GM21825 (cell line): ENCODE measurements around the gene CD302.
"Not testable (repeated sequence)": the region's sequence is repeated elsewhere in the genome, so short reads cannot be mapped to it uniquely, and the experiment has no call there.

Source experiments
- ATAC-seq: cut with Tn5 transposase; IDR thresholded peaks from one replicate; pipeline ENCODE4 v1.9.1; 2021; ENCODE audit warnings: mild to moderate bottlenecking, moderate library complexity; ENCODE audit not compliant: unreplicated experiment

Gene CD302

DNA sequence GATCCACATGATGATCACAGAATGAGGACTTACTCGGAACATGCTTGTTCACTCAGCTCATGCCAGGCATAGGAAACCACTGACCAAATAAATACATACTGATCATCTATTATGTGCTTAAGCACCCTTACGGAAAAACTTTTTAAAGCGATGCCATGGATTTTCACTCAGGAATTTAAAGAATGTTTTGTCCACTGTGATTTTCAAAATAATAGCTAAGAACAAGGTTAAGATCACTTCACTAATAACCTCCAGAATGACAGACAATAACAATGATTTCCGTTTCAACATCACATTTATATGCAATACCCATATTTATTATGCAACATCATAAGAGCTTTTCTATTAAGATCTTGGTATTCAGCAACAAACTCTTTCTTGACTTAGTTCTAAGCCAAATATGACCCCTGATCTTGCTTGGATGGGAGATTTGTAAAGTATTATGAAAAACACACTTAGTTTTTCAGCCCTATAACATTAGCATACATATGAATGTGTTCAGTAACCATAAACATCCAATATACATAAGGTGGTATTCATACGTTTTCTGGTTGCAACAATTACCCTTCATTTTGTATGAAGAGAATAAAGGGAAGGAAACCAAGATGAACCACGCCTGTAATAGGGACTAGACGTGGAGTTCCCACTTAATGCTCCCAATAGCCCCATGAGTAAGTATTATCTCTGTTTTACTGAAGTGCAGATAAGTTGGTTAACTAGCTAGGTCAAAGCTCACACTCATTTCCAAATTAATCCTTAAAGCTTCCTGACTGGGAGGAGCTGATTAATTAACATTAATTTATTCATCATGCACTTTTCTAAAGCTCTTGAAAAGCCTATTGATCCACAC is 1.9 kb downstream of the CD302 start:
- ATAC-seq, result no peak

- no peak for ATAC-seq
Measured at GRCh38 chr2:159793326-159793725, 4.7 kb downstream of the CD302 start.

DNA sequence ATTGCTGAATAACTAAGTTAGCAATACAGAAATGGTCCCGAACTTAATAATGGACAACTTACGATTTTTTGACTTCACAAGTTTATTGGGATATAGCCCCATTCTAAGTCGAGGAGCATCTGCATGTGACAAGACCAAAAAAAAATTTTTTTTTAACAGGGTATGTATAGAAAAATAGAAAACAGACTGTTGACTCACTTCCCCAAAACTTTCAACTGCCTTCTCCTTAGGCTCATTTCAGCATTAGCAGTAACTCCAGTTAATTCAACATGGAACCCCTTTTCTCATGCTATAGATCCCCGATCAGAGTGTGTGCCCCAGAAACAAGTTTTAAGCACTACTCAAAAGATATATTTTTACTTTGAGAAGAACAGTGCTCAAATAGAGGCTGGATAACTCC is 5.4 kb downstream of the CD302 start:
- ATAC-seq, result no peak

- ATAC-seq, result no peak
Measured at GRCh38 chr2:159792036-159792435, 6.0 kb downstream of the CD302 start.

DNA sequence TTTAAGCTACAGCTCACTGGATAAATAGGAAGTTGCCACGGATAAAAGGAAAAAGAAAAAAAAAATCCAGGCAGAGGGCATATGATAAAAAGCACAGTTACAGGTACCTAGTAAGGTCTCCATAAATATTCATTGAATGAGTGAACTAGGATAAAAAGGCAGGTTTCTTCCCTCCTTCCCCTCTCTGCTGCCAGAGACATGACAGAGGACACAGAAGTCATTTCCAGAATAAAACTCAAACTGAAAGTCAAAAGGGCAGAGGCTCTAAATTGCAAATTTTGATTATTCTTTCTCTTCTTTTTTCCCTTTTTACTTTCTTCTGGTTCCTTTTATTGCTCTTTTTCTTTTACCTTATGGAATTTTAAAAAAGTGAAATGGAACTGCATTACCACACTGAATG is 7.7 kb downstream of the CD302 start:
- no peak for ATAC-seq

DNA sequence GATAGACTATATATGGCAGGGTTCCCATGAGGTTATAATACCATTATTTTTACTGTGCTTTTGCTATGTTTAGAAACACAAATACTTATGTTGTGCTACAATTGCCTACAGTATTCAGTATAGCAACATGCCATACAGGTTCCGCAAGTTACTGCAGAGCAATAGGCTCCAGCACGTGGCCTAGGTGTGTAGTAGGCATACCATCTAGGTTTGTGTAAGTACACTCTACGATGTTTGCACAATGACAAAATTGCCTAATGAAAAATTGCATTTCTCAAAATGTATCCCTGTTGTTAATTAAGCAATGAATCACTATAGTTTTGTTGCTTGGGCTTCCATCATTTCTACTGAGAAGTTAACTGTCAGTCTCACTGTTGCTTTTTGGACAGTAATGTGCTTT is 9.8 kb downstream of the CD302 start:
- no peak for ATAC-seq

DNA sequence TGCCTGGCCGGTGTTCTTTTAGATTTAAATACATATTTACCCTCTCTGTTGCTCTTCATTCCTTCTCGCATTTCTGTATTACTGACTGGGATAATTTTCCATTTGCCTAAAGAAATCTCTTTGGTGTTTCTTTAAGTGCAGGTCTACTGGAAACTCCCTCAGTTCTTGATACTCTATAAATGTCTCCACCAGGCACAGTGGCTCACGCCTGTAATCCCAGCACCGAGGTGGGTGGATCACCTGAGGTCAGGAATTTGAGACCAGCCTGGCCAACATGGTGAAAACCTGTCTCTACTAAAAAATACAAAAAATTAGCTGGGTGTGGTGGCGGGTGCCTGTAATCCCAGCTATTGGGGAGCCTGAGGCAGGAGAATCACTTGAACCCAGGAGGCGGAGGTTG is 10.4 kb downstream of the CD302 start:
- ATAC-seq, result not testable (repeated sequence)

DNA sequence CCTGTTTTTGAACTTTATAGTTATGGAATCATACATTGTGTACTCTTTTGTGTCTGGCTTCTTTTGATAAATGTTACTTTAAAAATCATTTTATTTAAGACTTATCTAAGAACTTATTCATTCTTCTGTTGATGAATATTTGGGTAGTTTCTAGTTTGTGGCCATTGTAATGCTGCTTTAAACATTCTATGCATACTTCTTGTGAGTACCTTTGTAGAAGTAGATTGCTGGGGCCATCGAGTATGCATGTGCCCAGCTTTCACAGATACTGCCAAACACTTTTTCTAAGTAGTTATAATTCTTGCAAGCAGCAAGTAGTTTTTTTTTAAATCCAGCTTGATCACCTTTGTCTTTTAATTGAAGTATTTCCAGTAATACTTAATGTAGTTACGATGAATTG is 11.1 kb downstream of the CD302 start:
- ATAC-seq, result no peak

GRCh38 chr2:159785195-159785594 is 12.8 kb downstream of the CD302 start:
- ATAC-seq, result no peak

- not testable (repeated sequence) for ATAC-seq
Measured at GRCh38 chr2:159784744-159785143, 13.3 kb downstream of the CD302 start.

DNA sequence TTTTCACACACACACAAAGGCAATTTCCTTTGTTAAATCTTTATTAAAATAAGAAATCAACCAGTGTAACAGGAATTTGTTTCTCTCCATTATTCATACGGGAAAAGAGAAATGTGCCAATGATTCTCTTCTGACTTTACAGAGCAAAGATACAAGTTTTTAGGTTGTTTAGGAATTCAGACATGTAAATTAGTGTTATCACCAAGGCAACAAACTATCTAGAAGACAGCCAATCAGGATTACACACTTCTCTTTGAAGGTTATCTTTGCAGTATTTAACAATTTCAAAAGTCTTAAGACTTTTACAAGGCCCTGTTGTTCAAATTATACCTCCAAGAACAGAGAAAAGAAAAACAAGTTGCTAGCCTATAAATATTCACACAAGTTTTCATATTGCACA is 14.5 kb downstream of the CD302 start:
- no peak for ATAC-seq

- ATAC-seq, result no peak
Measured at GRCh38 chr2:159776321-159776720, 21.7 kb downstream of the CD302 start.

- ATAC-seq, result no peak
Measured at GRCh38 chr2:159775021-159775420, 23.0 kb downstream of the CD302 start.

DNA sequence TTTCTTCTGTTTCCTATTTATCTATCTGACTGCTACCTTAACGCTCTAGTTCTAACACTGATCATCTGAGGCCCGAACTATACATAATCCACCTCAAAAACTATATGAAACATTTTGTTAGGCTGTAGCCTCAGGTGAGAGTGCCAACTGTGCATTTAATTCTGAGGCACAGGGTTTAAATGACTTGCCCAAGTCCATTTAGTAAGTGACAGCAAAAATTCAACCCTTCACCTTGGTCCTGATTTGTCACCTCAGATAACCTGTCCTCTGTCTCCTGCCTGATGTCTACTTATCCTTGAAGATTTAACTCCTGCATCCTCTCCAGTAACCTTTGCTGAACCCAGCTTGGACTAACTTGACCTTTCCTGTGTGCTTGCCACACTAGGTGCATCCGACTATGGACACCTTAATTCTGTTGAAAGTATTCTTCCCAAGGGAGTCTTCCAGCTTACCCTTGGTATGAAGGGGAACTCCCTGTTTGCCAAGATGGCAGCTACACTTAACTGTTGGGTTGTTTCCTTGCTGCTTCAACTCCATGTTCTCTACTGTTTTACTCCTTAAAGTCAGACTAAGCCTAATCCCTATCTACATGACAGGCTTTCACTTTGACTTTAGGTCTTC is 23.5 kb downstream of the CD302 start:
- ATAC-seq, result no peak

GRCh38 chr2:159773886-159774285 is 24.1 kb downstream of the CD302 start:
- no peak for ATAC-seq

DNA sequence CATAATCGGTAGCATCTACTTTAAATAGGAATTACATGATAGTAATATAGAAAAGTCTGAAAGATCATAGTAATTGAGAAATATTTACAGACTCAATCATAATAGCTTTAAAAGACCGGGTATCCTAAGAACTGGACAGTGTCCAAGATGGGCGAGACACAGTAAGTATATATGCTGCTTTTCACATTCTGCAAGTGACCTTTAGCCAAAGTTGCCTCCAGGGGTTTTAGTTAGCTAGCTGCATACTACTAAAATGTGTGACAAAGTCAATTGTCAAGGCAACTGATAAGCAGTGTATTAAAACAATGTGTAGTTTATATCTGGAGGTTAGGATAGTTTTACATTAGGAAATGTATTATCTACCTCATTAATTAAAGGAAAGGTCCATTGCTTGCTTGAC is 24.6 kb downstream of the CD302 start:
- ATAC-seq, result no peak

GRCh38 chr2:159769147-159769546 is 28.9 kb downstream of the CD302 start:
- ATAC-seq, result no peak

DNA sequence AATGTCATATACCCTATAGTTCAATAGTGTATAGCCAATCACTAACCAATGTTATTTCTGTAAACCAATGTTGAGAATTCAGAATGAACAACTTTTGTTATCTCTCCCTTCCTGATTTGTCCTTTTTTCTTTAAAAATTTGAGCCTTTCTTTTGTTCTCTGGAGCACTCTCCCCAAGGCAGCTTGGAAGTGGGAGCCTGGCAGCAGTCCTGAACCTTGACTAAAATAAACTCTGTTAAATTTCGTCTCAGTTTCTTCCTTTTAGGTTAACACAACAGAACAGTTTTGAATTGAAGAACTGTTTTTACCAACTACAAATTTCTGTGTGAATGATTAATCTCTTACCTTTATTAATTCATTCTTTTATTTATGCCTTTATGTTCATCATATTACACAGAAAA is 35.9 kb downstream of the CD302 start:
- no peak for ATAC-seq

- no peak for ATAC-seq
Measured at GRCh38 chr2:159760326-159760725, 37.7 kb downstream of the CD302 start.

GRCh38 chr2:159759577-159759976 is 38.4 kb downstream of the CD302 start:
- ATAC-seq, result no peak

- ATAC-seq, result no peak
Measured at GRCh38 chr2:159758686-159759085, 39.3 kb downstream of the CD302 start.

DNA sequence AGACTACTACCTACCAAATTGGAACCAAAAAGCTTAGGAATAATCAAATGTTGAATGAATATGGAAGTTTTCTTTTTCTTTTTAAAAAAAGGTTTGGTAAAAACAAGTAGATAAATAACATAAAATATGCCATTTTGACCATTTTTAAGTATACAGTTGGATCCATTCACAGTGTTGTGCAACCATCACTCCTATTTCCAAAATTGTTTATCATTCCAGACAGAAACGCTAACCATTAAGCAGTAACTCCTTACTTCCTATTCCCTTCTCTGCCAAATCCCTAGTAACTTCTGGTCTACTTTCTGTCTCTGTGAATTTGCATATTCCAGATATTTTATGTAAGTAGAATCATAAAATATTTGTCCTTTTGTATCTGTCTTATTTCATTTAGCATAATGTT is 39.8 kb downstream of the CD302 start:
- ATAC-seq, result no peak

DNA sequence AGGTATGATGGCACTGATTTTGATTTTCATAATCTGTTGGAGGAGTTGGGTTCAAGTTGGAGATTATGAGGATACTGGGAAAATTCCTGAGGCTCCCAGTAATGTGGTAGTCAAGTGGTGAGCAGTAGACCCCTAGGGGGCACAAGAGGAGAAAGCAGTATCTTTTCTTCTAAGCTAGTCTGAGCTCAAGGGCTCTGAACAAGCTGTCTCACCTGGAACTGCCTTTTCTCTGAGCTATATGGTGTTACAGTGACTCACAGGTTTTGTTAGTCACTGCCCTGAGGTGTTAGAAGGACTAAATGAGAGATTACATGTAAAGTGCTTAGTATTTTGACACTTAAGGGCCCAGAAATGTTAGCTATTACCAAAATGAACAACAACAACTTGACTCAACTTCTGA is 42.2 kb downstream of the CD302 start:
- no peak for ATAC-seq
